GM12801 (cell line): ENCODE results near the gene RMND5B.

Source experiments
- CTCF ChIP-seq: IDR thresholded peaks from one replicate; pipeline ENCODE4 v1.5.1; 2011; ENCODE audit warnings: control low read depth; ENCODE audit not compliant: insufficient read length; ENCODE audit errors: extremely low read depth

RMND5B gene

DNA sequence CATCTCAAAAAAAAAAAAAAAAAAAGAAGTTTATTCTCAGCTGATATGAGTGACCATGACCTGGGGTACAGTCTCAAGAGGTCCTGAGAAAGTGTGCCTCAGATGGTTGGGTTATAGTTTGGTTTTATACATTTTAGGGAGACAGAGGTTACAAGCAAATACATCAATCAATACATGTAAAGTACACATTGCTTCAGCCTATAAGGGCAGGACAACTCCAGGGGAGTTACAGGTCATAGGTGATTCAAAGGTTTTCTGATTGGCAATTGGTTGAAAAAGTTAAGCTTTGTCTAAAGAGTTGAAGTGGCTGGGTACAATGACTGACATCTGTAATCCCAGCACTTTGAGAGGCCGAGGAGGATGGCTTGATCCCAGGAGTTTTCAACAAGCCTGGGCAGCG is 58.6 kb downstream of the RMND5B start:
- no peak for TF ChIP-seq CTCF

- TF ChIP-seq CTCF: no peak
Observed at GRCh38 chr5:178191661-178192060, 60.8 kb downstream of the RMND5B start.

DNA sequence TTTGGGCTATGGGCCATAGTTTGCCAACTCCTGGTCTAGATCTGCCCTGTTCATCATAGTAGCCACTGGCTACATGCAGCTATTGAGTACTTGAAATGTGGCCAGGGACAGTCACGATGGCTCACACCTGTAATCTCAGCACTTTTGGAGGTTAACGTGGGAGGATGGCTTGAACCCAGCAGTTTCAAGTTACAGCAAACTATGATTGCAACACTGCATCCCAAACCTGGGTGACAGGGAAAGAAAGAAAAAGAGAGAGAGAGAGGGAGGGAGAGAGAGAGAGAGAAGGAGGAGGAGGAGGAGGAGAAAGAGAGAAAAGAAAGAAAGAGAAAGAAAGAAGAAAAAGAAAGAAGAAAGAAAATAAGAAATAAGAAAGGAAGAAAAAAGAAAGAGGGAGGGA is 61.4 kb downstream of the RMND5B start:
- TF ChIP-seq CTCF: no peak

GRCh38 chr5:178192787-178193186 is 62.0 kb downstream of the RMND5B start:
- no peak for TF ChIP-seq CTCF

DNA sequence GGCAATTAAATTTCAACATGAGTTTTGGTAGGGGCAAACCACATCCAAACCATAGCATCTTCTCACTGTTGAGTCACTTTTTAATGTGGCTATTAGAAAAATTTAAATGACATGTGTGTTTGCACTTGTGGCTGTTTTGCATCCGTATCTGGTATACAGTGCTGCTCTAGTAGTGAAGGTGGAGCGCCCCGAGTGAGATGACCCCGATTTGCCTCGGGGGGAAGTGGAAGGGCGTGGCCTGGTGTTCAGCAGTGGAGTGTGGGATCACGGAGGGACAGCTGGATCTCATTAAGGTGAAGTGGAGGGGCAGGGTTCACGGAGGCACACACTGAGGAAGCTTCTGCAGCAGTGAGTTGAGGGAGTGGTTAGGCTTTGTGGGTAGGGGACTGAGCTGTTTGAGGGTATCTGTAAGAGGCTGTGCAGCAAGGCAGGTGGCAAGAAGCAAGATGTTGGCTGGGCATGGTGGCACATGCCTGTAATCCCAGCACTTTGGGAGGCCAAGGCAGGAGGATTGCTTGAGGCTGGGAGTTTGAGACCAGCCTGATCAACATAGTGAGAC is 62.5 kb downstream of the RMND5B start:
- no peak for TF ChIP-seq CTCF

DNA sequence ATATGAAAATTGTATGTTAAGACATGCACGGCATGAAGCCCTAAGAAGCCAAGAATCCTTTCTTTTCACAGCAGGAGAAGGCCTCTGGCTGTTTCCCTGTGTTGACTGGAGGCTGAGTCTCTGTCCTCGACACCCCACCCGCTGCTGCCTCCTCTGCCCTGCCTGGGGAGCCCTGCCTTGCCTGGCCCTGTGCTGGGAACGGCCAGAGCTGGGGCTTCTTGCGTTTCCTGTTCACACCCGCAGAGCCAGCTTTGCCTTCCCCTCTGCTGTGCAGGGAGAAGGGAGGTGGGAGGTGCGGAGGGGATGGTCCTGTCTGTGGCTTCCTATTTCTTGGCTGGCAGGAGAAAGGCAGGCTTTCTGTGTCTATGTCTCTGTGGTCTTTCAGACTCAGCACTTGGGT is 63.2 kb downstream of the RMND5B start:
- no peak for TF ChIP-seq CTCF

DNA sequence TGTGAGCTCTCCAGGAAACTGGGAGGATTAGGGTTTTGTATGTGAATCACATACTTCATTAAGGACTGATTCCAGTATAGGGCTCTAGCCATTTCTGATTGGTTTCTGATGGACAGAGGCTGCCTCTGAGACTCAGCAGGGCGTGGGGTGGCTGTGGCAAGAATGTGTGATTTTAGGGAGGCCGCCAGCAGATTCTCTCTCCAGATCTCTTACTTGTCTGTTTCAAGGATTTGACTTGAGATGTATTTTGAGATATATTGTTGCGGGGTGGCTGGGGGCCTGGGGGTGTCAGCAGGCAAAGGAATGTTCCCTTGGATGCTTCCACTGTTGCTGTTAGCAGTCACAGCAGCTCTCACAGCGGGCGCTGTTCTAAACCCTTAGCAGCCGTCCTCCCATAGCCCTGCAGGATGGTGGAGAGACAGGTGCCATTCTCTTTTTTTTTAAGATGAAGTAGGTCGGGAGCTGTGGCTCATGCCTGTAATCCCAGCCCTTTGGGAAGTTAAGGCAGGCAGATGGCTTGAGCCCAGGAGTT is 65.5 kb downstream of the RMND5B start:
- no peak for TF ChIP-seq CTCF
